Stimulated activated CD8-positive, alpha-beta memory T cell treated with anti-CD3 and anti-CD28 coated beads, Interleukin-12 subunit alpha, Interleukin-12 subunit beta, amount 100 ng/mL, for 24 hours (primary cell): ENCODE measurements around the gene ANP32A.
"Not testable (repeated sequence)": the region's sequence is repeated elsewhere in the genome, so short reads cannot be mapped to it uniquely, and the experiment has no call there.

Experiments used
- DNase-seq: peaks from one replicate; pipeline ENCODE4 v3.0.0-alpha.2; 2020; ENCODE audit errors: extremely low read depth

ANP32A gene

GRCh38 chr15:68820295-68821189 lies at the start of gene ANP32A:
Gene ANP32A (minus strand): TSS chr15:68820895. CDS start chr15:68820751, 144 bp downstream.
- DNase-seq = peak; percentile 92

- DNase-seq = no peak
These were observed 47.6 kb upstream of the ANP32A start for GRCh38 chr15:68868296-68868695.

- DNase-seq = no peak
These were observed 41.7 kb upstream of the ANP32A start for GRCh38 chr15:68862415-68862814.

GRCh38 chr15:68858666-68859065 lies 38.0 kb upstream of the ANP32A start:
- DNase-seq = not testable (repeated sequence)

GRCh38 chr15:68857443-68857842 lies 36.7 kb upstream of the ANP32A start:
- DNase-seq = not testable (repeated sequence)

GRCh38 chr15:68852461-68852860 lies 31.8 kb upstream of the ANP32A start:
- DNase-seq = no peak

- DNase-seq = no peak
These were observed 31.3 kb upstream of the ANP32A start for GRCh38 chr15:68851971-68852370.

- no peak for DNase-seq
These were observed 28.8 kb upstream of the ANP32A start for GRCh38 chr15:68849497-68849896.

GRCh38 chr15:68846851-68847439 lies 26.2 kb upstream of the ANP32A start:
- DNase-seq = no peak

GRCh38 chr15:68844856-68845550 lies 24.3 kb upstream of the ANP32A start:
- DNase-seq = no peak

GRCh38 chr15:68843425-68844311 lies 23.0 kb upstream of the ANP32A start:
- DNase-seq = no peak

- DNase-seq = no peak
These were observed 22.3 kb upstream of the ANP32A start for GRCh38 chr15:68842958-68843357.

- no peak for DNase-seq
These were observed 13.7 kb upstream of the ANP32A start for GRCh38 chr15:68834346-68834745.

- DNase-seq = no peak
These were observed 13.1 kb upstream of the ANP32A start for GRCh38 chr15:68833700-68834331.

- DNase-seq = no peak
These were observed 9.6 kb upstream of the ANP32A start for GRCh38 chr15:68830141-68830785.

- no peak for DNase-seq
These were observed 8.4 kb upstream of the ANP32A start for GRCh38 chr15:68829068-68829467.

- DNase-seq = no peak
These were observed 2.9 kb upstream of the ANP32A start for GRCh38 chr15:68823561-68823960.

- DNase-seq = no peak
These were observed 2.1 kb upstream of the ANP32A start for GRCh38 chr15:68822818-68823217.

- DNase-seq = no peak
These were observed 1.2 kb upstream of the ANP32A start for GRCh38 chr15:68821841-68822381.

- DNase-seq = no peak
These were observed 620 bp upstream of the ANP32A start for GRCh38 chr15:68821190-68821840.
